GM06990 (cell line): ENCODE measurements around the gene CCL3.
"Not testable (repeated sequence)": the region's sequence is repeated elsewhere in the genome, so short reads cannot be mapped to it uniquely, and the experiment has no call there.

ENCODE experiments used
- DNase-seq: peaks from one replicate; pipeline ENCODE4 v3.0.0-alpha.2; 2011; ENCODE audit not compliant: insufficient read length; ENCODE audit errors: extremely low read depth
- H3K27me3 ChIP-seq: replicated peaks from 2 replicates; pipeline ENCODE4 v1.6.0; 2011; ENCODE audit warnings: low read length; ENCODE audit not compliant: control insufficient read depth, insufficient read depth
- H3K36me3 ChIP-seq: 2 replicates; pipeline ENCODE4 v1.5.1; 2011; ENCODE audit warnings: low read length; ENCODE audit not compliant: control insufficient read depth, insufficient read depth
- H3K4me3 ChIP-seq: replicated peaks from 2 replicates; pipeline ENCODE4 v1.5.1; 2011; ENCODE audit warnings: low read depth, mild to moderate bottlenecking, control low read depth, low read length
- CTCF ChIP-seq: IDR thresholded peaks from 2 replicates; pipeline ENCODE4 v1.5.1; 2011; ENCODE audit warnings: low read length, control low read depth, mild to moderate bottlenecking, inconsistent platforms; ENCODE audit not compliant: insufficient read depth, poor library complexity, severe bottlenecking

CCL3 gene

GRCh38 chr17:36107660-36108059 lies 17.7 kb upstream of the CCL3 start:
- H3K27me3 ChIP-seq: no peaks in the 10 kb centered on the region
- H3K4me3 ChIP-seq: no peak overlapping the region
- no peak for TF ChIP-seq CTCF
- no peak for DNase-seq
- no peaks in the 10 kb centered on the region for H3K36me3 ChIP-seq

GRCh38 chr17:36106493-36106835 lies 16.5 kb upstream of the CCL3 start:
- no peak for TF ChIP-seq CTCF
- DNase-seq: no peak
- Histone ChIP-seq H3K27me3 (no peaks in the 10 kb centered on the region), H3K4me3 (no peak overlapping the region), H3K36me3 (no peaks in the 10 kb centered on the region)

- DNase-seq: no peak
- no peak for TF ChIP-seq CTCF
- H3K36me3 ChIP-seq: no peaks in the 10 kb centered on the region
- H3K27me3 ChIP-seq: no peaks in the 10 kb centered on the region
- H3K4me3 ChIP-seq: no peak overlapping the region
Observed at GRCh38 chr17:36105781-36106492, 16.0 kb upstream of the CCL3 start.

- Histone ChIP-seq H3K27me3 (no peaks in the 10 kb centered on the region), H3K4me3 (peak overlapping the region; percentile 43), H3K36me3 (no peaks in the 10 kb centered on the region)
- DNase-seq: no peak
- no peak for TF ChIP-seq CTCF
Observed at GRCh38 chr17:36104701-36105181, 14.8 kb upstream of the CCL3 start.

- H3K27me3 ChIP-seq, H3K36me3 ChIP-seq, DNase-seq: not testable (repeated sequence)
- peak overlapping the region; percentile 43 for H3K4me3 ChIP-seq
Observed at GRCh38 chr17:36104246-36104645, 14.3 kb upstream of the CCL3 start.

GRCh38 chr17:36103401-36103975 lies 13.5 kb upstream of the CCL3 start, which contains the start of gene CCL4:
Gene CCL4, plus strand, starts transcription at chr17:36103827. Its CDS starts 79 bp downstream, at chr17:36103906.
- peak within 1 kb of the TSS; percentile 43 for H3K4me3 ChIP-seq
- H3K27me3 ChIP-seq, H3K36me3 ChIP-seq: not testable (repeated sequence)
- peak; percentile 46 for DNase-seq

- not testable (repeated sequence) for H3K27me3 ChIP-seq, H3K36me3 ChIP-seq, DNase-seq, H3K4me3 ChIP-seq
Observed at GRCh38 chr17:36099004-36099403, 9.1 kb upstream of the CCL3 start.
